HG03575 (cell line): Measurements from ENCODE around the gene PIPOX.

Experiments used
- ATAC-seq: cut with Tn5 transposase; IDR thresholded peaks from one replicate; pipeline ENCODE4 v1.9.1; 2021; ENCODE audit not compliant: unreplicated experiment, insufficient number of reproducible peaks, low FRiP score; ENCODE audit errors: extremely low read depth

The PIPOX gene, protein sequence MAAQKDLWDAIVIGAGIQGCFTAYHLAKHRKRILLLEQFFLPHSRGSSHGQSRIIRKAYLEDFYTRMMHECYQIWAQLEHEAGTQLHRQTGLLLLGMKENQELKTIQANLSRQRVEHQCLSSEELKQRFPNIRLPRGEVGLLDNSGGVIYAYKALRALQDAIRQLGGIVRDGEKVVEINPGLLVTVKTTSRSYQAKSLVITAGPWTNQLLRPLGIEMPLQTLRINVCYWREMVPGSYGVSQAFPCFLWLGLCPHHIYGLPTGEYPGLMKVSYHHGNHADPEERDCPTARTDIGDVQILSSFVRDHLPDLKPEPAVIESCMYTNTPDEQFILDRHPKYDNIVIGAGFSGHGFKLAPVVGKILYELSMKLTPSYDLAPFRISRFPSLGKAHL

DNA sequence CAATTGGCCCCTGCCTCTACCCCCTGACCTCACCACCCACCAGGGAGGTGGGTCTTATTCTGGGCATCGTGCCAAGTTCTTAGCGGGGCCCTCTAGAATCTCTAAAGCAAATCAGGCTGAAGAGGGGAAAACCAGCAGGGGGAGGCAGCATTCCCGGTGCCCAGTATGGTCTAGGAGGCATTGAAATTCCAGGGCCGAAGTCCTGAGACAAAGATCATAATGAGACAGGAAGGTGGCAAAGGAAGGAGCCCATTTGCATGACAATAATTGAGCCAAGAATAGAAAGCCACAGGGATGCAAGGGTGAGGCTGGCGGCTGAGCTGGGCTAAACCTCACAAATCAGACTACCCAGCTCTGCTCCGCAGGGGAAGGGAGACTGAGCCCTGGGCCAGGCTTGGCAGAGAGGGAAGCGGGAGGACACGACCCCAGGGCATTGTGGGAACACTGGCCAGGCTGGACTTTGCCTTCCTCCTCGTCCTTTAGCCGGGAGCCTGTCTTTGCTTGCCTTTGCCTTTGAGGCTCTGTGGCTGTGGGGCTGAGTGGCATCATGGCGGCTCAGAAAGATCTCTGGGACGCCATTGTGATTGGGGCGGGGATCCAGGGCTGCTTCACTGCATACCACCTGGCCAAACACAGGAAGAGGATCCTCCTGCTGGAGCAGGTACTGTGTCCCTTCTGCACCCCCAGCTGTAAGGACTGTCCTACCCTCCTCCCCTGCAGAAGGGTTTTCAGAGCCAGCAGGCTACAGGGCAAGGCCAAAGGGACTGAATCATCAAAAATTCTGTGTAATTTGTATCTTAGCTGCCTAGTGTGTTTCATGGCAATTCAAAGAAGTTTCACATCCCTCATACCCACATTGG, at the start of gene PIPOX:
PIPOX (plus strand) TSS at position 463 of the 860 bp plus-strand sequence; CDS start at position 548, 85 bp downstream.
- ATAC-seq = no peak

DNA sequence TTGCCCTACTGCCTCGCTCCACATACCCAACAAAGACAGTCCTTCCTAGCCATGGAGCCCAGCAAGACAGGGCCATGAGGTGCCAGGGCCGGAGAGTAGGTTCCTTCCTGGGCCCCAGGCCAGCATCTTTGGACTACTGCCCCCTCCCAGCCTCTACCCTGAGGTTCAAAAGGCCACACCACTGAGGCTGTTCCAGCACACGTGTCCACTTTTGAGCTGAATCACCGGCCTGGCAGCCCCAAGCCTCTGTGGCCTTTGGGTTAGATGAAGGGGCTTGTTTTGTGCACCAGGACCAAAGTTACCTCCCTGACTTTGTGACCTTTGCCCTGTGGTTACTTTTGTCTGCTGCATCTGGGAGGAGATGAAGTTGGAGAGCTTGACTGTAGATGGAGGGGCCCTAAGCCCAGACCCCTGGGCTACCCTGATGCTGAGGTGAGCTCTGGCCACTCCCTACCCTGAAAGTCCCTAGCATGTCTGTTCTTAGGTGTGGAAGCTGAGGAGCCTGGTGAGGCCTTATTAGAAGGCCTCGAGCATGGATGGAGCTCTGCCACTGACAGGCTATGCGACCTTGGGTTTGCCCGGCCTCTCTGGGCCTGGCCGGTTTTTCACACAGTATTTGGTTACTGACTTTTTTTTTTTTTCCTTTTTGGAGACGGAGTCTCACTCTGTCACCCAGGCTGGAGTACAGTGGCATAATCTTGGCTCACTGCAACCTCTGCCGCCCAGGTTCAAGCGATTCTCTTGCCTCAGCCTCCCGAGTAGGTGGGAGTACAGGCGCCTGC, 49.1 kb upstream of the PIPOX start:
- ATAC-seq = no peak

DNA sequence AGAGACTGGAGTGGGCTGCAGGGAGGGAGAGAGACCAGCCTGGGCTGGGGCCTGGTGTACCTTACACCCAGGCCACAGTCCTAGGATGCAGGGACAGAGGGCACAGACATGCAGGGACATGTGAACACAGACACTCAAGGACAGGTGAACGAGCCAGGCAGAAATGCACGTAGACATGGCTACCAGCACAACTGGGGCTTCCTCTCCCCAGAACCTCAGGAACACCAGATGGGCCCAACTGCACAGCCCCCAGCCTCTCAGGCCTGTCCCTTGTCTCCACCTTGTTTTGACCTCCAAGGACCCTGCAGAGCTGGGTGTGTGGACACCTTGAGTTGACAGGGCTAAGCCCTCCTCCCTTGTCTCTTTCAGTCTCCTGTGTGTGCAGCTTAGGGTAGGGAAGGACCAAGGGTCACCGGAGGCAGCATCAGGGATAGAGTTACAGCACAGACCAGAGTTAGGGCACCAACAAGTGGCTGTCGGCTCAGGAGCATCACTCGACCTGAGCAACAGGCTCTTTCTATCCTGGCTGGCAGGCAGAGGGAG, 46.3 kb upstream of the PIPOX start:
- ATAC-seq = no peak

DNA sequence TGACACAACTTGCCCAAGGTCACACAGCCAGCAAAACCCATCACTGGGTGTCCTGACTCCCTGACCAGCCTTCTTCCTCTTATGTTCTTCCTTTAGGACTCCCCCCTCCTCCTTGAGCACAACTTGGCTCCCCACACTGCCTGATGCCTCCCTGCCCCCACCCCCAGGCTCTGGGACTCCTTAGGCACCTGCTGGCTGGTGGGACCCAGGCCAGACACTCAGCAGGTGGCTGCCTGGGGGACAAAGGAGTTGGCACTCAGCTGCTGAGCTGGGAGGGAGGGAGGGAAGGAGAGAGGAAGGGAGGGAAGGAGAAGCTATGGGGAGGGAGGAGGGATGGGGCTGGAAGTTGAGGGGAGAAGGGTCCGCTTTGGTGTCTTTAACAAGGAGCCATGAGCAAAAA, 45.1 kb upstream of the PIPOX start:
- no peak for ATAC-seq

DNA sequence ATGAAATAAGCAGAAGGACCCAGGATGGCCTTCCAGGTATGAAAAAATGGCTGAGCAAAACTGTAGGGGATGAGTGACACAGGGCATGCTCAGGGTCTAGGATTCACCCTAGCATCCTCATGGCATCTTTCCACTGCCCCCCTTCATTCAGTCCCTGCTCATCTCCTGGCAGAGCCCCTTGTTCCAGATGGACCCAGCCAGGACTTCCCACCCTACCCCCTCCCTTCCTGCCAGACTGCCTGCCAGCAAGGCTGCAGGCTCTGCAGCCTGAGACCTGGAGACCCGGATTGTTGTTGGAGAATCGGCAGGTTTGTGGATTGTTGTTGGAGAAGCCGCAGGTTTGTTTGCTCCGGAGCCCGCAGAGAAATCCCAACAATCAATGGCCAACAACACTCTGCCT, 43.7 kb upstream of the PIPOX start:
- no peak for ATAC-seq

DNA sequence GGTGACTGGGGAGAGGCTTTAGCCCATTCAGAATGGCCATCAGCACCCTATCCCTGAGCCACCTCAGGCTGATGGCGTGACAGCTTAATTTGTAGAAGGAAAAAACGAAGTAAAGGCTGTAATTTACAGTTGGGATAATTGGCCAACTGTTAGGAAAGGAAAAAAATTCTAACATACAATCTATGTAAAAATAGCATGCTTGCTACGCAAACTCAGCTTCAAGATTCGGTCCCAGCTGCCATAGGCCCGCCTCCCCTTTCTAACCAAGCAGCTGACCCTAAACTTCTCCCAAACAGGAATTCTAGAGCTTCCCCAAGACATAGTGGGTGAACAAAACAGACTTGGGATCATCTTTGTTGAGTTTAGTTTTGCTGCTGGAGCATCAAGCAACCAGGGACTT, 42.0 kb upstream of the PIPOX start:
- no peak for ATAC-seq

DNA sequence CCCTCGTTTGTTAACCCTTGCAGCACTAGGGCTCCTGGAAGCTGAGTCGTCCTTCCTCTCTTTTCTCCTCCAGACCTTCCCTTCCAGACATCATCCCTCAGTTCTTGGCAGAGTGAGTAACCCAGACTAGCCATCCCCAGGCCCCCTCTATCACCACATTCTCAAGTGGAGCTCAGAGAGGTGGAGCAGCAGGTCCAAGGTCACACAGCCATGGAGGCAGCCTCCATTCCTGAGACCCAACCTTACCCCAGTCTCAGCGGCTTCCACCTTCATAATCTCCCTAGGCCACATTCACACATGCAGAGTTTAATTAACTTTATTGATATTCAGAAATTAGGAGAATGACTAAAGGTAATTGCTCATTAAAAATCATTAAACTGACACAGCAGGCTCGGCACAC, 40.1 kb upstream of the PIPOX start:
- no peak for ATAC-seq

DNA sequence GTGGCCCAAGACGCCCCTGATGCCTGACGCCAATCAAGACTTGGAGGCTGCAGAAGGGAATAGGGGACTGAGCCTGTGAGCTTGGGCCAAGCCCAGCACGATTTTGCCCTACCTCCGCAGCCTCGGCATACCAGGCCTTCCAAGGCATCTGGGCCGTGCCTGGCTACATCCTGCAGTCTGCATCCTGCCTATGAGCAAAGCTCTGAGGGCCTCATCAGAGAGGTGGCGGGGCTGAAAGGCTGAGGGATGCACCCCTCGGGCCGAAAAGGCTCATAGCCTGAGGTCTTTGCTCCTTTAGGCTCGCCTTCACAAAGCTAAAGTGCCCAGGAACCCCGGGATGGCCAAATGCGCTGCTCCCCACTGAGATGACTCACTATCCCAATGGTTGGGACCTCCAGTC, 39.7 kb upstream of the PIPOX start:
- ATAC-seq = no peak

DNA sequence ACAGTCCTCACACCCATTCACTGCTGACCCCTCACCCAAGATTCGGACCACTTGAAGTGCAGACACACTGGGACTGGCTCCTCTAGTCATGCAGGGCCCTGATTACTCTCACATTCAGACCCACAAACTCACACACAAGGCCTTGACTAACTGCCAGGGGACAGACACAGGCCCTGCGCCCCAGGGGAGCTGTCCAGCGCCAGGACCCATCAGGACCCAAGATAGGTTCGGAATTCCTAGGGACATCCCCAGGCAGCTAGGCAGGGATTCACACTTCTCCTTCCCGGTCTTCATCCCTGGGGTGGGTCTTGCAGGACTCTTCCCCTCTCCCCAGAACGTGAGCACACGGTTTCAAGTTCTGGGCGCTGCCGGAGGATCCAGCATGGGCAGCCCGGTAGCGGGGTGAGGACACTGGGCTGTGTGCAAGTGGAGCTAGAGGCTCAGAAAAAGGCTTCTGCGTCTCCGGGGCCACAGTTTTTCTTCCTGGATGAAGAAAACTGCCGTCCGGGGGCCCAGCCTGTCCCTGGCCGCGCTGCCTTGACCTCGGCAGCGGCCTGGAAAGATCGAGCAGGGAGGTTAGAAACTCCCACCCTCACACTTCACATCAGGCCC, 38.8 kb upstream of the PIPOX start:
- ATAC-seq = no peak

DNA sequence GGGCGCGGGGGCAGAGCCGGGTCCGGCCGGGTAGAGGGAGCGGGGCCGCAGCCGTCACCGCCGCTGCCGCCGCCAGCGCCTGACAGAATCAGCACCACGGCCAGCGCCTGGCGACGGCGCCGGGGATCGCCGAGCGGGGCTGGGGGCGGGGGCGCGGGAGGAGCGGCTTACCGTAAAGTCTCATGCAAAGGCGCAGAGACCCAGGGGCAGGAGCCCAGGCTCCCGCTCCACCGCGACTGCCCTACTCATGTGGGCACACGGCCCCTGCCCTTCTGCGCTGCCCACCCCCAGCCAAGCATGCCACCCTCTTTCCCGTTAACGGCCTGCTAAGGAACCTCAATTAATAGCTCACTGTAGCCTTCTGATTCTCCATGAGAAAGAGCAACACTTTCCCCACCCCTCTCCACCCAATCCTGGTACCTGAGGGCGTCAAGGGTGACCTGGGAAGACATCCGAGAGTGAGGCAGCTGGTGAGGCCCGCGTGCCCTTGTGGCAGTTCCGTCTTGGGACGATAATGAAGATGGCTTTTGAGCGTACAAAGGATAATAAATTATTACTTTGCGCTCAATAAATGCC, 36.9 kb upstream of the PIPOX start, which contains the start of gene SEZ6:
SEZ6 (minus strand) TSS at position 98 of the 576 bp plus-strand sequence. CDS start 164 bp downstream, outside the sequence.
- no peak for ATAC-seq

DNA sequence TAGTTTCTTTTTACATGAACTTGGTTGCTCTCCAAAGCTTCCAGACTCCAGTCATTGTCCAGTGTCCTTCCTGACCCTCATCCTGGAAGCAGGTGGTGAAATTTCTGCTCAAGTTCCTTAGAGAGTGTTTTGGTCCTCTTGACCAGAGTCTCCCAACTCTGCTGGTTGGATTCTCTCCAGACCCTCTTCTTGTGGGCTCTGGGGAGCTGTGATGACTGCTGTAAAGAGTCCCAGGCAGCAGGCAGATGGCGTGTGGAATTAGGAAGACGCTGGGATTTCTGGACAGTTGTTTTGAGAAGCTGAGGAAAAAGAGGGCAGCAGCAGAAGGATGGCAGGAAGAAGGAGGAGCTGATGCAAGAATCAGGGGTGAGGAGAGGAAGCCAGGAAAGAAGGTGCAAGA, 35.5 kb upstream of the PIPOX start:
- ATAC-seq = no peak

DNA sequence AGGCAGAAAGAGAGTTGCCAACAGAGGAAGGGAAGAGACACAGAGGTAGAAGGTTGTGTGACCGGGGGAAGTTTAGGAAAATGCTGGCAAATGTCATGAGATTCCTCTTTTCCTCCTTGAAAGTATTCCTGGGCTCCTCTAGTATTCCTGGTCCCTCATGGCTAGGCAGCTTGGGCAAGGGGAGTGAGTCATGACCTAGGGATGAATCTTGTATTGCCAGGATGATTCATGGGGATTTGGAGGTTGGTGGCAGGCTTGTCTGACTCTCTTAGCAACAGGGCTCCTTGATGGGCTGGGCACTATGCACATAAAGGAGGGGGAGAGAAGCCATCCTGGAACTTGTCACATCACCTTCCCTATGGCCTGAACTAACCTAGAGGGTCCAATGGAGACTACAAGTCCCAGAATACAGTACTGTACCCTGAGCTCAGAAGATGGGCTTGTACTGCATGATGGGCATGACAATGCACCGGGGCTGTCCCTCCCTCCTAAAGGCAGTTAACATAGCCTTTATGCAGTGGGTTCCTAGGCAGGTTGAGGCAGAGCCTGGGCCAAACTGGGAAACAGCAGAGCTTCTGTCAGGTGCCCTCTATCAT, 35.0 kb upstream of the PIPOX start:
- no peak for ATAC-seq

DNA sequence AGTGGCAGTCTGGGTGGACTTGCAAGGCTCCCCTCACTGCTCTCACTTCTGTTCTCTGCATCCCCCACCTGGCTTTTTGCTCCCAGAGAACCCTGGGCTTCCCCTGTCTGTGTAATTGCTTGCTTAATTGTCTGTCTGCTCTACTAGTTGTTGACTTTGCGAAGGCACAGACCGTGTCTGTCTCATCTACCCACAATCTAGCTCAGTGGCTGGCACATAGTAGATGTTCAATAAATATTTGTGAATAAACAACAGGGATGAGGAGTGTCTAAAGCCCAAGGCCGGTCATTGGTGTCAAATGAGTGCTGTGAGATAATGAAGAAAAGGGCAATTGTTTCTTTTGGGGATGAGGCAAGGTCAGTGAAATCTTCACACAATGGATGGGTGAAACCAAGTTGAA, 34.4 kb upstream of the PIPOX start:
- ATAC-seq = no peak

DNA sequence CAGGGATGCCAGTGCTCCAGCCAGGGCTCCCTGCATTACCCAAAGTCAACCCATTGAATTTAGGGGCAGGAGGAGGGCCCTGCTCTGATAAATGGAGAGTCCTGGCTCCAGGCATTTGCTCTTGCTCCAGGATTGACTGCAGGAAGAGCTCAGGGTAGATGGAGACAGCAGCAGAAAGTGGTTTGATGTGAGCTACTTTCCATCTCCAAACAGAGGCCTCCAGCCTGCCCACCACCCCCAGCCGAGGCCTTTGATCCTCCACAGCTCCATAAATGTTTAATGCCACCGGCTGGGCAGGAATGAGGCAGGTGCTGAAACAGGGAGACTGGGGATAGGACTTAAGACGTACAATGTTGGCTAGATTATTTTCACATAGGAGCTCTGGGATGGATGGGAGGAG, 32.8 kb upstream of the PIPOX start:
- ATAC-seq = no peak

DNA sequence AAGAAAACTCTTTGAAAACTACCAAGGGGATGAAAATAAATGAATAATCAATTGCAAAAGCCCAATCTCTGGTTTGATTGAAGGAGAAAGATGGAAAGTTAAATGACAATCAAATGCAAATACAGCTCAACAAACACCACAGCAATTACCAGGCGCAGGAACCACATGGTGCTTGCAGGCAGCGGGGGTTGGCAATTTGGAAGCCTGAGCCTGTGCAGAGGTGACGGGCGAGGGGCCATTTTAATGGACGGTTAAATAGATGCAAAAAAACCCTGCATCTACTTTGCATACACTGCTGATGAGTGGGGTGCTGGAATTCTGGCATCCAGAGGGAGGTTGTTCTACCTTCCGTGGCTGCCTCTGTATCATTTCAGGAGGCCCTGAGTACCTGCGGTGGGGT, 32.4 kb upstream of the PIPOX start:
- ATAC-seq = no peak

DNA sequence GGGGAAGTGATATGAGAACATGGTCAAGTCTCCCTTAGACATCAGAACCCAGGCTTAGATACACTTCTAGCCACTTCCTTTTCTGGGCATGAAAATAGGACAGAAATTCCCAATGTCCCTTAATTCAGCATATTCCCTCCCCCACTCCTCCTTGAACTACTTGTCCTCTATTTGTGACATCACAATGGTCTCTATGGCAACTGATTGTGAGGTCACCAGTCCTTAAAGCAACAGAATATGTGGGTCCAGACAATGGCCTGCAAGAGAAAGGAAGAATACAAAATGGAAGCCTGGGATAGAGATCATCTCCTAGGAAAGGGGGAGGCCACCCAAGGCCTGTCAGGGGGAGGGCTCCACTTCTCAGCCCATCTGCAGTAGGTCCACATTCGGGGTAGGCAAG, 30.4 kb upstream of the PIPOX start:
- no peak for ATAC-seq

DNA sequence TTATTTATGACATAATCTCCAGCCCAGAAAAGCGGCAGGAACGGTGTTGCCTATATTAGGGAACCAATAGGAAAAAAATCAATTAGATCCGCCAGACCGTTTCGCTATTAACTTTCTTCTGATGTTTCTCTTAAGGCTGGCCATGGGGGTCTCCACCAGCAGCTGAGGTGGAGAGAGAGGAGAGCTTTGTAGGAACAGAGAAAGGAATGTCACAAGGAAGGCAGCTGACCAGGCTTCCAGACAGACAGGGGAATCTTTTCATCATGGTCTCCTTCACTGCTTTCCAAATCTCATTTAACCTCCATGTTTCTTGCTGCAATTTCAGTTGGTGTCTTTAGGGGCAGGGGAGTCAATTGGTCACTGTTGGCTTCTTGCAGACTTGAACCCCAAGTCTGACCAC, 28.2 kb upstream of the PIPOX start:
- ATAC-seq = no peak
